Measurements from ENCODE around the gene TMPRSS3.

GRCh38 chr21:42412636-42412933 lies 16.7 kb upstream of the TMPRSS3 start:
- TF ChIP-seq EZH2 (IDR thresholded peaks at IDR 0.05; ENCODE audit: low read depth), result no peak
- no peak for TF ChIP-seq CTCF (conservative IDR thresholded peaks at IDR 0.05)

All from PC-9 (cell line).